Stimulated activated CD8-positive, alpha-beta memory T cell treated with anti-CD3 and anti-CD28 coated beads, Interleukin-15, amount 100 ng/mL, for 1 hour (primary cell): ENCODE results near the gene UQCRC2.
"Not testable (repeated sequence)": the region's sequence is repeated elsewhere in the genome, so short reads cannot be mapped to it uniquely, and the experiment has no call there.

ENCODE experiments used
- DNase-seq: peaks from one replicate; pipeline ENCODE4 v3.0.0-alpha.2; 2020; ENCODE audit warnings: low read depth

The UQCRC2 gene

GRCh38 chr16:22010902-22011301 lies 57.7 kb downstream of the UQCRC2 start:
- no peak for DNase-seq

- no peak for DNase-seq
Measured at GRCh38 chr16:22012241-22012640, 59.1 kb downstream of the UQCRC2 start.

- no peak for DNase-seq
Measured at GRCh38 chr16:22013486-22013885, 60.3 kb downstream of the UQCRC2 start.

- DNase-seq = no peak
Measured at GRCh38 chr16:22014271-22014873, 61.2 kb downstream of the UQCRC2 start.

GRCh38 chr16:22016927-22017326 lies 63.8 kb downstream of the UQCRC2 start:
- DNase-seq = no peak

GRCh38 chr16:22018559-22018958 lies 65.4 kb downstream of the UQCRC2 start:
- DNase-seq = no peak

GRCh38 chr16:22022151-22022550 lies 69.0 kb downstream of the UQCRC2 start:
- DNase-seq = no peak

GRCh38 chr16:22023505-22023904 lies 70.3 kb downstream of the UQCRC2 start:
- no peak for DNase-seq

- not testable (repeated sequence) for DNase-seq
Measured at GRCh38 chr16:22024785-22025184, 71.6 kb downstream of the UQCRC2 start.

GRCh38 chr16:22027633-22028032 lies 74.5 kb downstream of the UQCRC2 start:
- no peak for DNase-seq

- no peak for DNase-seq
Measured at GRCh38 chr16:22029632-22030031, 76.5 kb downstream of the UQCRC2 start.

GRCh38 chr16:22030087-22030812 lies 77.1 kb downstream of the UQCRC2 start:
- DNase-seq = no peak

GRCh38 chr16:22031483-22032083 lies 78.4 kb downstream of the UQCRC2 start:
- no peak for DNase-seq
